ENCODE data around the gene RFK.

RFK gene

DNA sequence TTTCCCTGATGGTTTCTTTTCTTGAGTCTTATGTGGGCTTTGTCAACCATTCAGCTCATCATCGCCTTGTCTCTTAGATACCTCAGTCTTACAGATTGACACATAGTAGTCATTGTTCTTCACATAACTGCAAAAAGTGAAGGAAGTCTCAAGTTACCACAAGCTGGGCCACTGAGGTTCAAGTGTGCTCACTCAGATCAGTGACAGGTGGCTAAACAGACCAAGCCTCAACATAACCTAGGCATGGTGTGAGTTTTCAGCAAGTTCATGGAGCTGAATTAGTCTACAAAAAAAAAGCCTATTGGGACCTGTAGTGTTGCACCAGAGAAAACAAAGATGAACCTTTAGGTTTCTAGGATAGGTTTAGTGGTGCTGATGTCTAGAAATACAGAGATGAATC is 58.2 kb downstream of the RFK start:
- DNase-seq (ENCODE audit: low read depth): no peak
- H3K4me3 ChIP-seq (ENCODE audit: low read length): no peak overlapping the region
- TF ChIP-seq, protein P1, sequence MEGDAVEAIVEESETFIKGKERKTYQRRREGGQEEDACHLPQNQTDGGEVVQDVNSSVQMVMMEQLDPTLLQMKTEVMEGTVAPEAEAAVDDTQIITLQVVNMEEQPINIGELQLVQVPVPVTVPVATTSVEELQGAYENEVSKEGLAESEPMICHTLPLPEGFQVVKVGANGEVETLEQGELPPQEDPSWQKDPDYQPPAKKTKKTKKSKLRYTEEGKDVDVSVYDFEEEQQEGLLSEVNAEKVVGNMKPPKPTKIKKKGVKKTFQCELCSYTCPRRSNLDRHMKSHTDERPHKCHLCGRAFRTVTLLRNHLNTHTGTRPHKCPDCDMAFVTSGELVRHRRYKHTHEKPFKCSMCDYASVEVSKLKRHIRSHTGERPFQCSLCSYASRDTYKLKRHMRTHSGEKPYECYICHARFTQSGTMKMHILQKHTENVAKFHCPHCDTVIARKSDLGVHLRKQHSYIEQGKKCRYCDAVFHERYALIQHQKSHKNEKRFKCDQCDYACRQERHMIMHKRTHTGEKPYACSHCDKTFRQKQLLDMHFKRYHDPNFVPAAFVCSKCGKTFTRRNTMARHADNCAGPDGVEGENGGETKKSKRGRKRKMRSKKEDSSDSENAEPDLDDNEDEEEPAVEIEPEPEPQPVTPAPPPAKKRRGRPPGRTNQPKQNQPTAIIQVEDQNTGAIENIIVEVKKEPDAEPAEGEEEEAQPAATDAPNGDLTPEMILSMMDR (conservative IDR thresholded peaks at IDR 0.05; ENCODE audit: low read length): no peak
